ENCODE results near the gene ABCC1.

DNA sequence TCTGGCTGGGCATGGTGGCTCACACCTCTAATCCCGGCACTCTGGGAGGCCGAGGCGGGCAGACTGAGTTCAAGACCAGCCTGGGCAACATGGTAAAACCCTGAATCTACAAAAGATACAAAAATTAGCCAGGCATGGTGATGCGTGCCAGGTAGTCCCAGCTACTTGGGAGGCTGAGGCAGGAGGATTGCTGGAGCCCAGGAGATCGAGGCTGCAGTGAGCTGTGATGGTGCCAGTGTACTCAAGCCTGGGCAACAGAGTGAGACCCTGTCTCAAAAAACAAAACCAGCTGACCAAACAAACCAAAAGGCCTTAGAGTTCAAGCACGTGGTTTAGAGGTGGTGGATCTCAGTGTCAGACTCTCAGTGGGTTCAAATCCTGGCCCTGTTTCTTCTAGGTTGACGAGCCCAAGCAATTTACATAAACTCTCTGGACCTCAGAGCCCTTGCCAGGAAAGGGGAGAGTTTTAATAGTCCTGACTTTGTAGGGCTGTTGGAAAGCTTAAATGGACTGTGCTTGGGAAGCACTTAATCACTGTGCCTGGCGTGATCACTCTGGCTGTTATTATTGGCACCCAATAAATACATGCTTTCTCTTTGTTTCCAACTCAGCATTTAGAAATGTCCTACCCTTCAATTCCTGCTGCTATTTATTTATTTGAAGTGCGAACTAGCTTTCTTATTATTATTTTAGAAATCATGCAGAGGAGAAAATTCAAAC, 44.7 kb downstream of the ABCC1 start:
- TF ChIP-seq ZNF138 (CRISPR knock-in tag; conservative IDR thresholded peaks at IDR 0.05) (no peak), TCF7 (CRISPR knock-in tag; IDR thresholded peaks at IDR 0.05; ENCODE audit: low read depth) (no peak), MAX (CRISPR knock-in tag; IDR thresholded peaks at IDR 0.05) (no peak)
- TF ChIP-seq, protein P1, sequence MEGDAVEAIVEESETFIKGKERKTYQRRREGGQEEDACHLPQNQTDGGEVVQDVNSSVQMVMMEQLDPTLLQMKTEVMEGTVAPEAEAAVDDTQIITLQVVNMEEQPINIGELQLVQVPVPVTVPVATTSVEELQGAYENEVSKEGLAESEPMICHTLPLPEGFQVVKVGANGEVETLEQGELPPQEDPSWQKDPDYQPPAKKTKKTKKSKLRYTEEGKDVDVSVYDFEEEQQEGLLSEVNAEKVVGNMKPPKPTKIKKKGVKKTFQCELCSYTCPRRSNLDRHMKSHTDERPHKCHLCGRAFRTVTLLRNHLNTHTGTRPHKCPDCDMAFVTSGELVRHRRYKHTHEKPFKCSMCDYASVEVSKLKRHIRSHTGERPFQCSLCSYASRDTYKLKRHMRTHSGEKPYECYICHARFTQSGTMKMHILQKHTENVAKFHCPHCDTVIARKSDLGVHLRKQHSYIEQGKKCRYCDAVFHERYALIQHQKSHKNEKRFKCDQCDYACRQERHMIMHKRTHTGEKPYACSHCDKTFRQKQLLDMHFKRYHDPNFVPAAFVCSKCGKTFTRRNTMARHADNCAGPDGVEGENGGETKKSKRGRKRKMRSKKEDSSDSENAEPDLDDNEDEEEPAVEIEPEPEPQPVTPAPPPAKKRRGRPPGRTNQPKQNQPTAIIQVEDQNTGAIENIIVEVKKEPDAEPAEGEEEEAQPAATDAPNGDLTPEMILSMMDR (IDR thresholded peaks at IDR 0.05), result no peak

All from WTC11 (cell line).